Measurements from ENCODE around the gene CDC123. TPM values are rescaled to one million over a fixed set of nuclear protein-coding genes. Genes with fewer than 3 reads are reported as not detected.

CDC123 gene
- total RNA-seq = 153 and 160 TPM in 2 replicates

GRCh38 chr10:12195603-12196506 is at the start of gene CDC123, which contains the start of gene NUDT5:
Gene CDC123, plus strand, starts transcription at chr10:12196188. Its CDS starts 58 bp downstream, at chr10:12196246.
Gene NUDT5, minus strand, starts transcription at chr10:12195891. Its CDS starts 9,600 bp downstream, at chr10:12186291.

Other genes with a start within 250 kb of the CDC123 start
- gene UPF2, start 153.4 kb upstream of the CDC123 start, total RNA-seq = 26.9 and 29.7 TPM in 2 replicates
- gene DHTKD1, start 127.2 kb upstream of the CDC123 start, total RNA-seq = 16.1 and 24.3 TPM in 2 replicates
- 6.6 and 10.8 TPM in 2 replicates for gene SEC61A2, start 66.5 kb upstream of the CDC123 start, total RNA-seq
- gene NUDT5, start 297 bp upstream of the CDC123 start, total RNA-seq = 89.5 and 103 TPM in 2 replicates
- gene CAMK1D, start 153.4 kb downstream of the CDC123 start, total RNA-seq = 1.5 and 1.6 TPM in 2 replicates

Data from thoracic aorta endothelial cell (primary cell).